Liver (tissue), 9 donors: ENCODE measurements around the gene TM9SF1. TPM values are rescaled to one million over a fixed set of nuclear protein-coding genes. Genes with fewer than 3 reads are reported as not detected.

Source experiments
- DNase-seq: peaks from one replicate; pipeline ENCODE4 v3.0.0-alpha.2; 2017; ENCODE audit warnings: low spot score
- H3K27ac ChIP-seq, 2 donors: one replicate each; pipeline ENCODE4 v1.7.0; 2013; ENCODE audit warnings: inconsistent platforms in 2 of 2, low read length in 2 of 2, control low read depth in 1 of 2, low read depth in 1 of 2, mild to moderate bottlenecking in 1 of 2
- H3K27me3 ChIP-seq, 4 donors: one replicate each; pipeline versions ENCODE4 v1.6.1 to v1.7.0; 2013; ENCODE audit warnings: low read length in 3 of 4, inconsistent platforms in 1 of 4, mild to moderate bottlenecking in 1 of 4, moderate library complexity in 1 of 4; ENCODE audit not compliant: control insufficient read depth in 4 of 4, insufficient read depth in 4 of 4
- H3K36me3 ChIP-seq, 4 donors: one replicate each; pipeline versions ENCODE4 v1.6.1 to v1.7.0; 2013; ENCODE audit warnings: low read length in 3 of 4, mild to moderate bottlenecking in 3 of 4, low read depth in 1 of 4, moderate library complexity in 1 of 4; ENCODE audit not compliant: control insufficient read depth in 4 of 4, insufficient read depth in 3 of 4
- H3K4me1 ChIP-seq, 4 donors: one replicate each; pipeline versions ENCODE4 v1.6.1 to v1.7.0; 2013; ENCODE audit warnings: low read length in 3 of 4, mild to moderate bottlenecking in 3 of 4, moderate library complexity in 1 of 4; ENCODE audit not compliant: control insufficient read depth in 4 of 4, insufficient read depth in 4 of 4
- H3K4me3 ChIP-seq, 3 donors: one replicate each; pipeline versions ENCODE4 v1.6.1 to v1.7.0; 2013; ENCODE audit warnings: low read length in 3 of 3, control low read depth in 1 of 3, low read depth in 1 of 3, mild to moderate bottlenecking in 1 of 3
- H3K9ac ChIP-seq, 2 donors: one replicate each; pipeline ENCODE4 v1.7.0; 2013; ENCODE audit warnings: low read length in 2 of 2, mild to moderate bottlenecking in 2 of 2, moderate library complexity in 2 of 2, control low read depth in 1 of 2, low read depth in 1 of 2
- H3K9me3 ChIP-seq, 4 donors: one replicate each; pipeline versions ENCODE4 v1.6.1 to v1.7.0; 2013; ENCODE audit warnings: low read length in 3 of 4; ENCODE audit not compliant: control insufficient read depth in 4 of 4
- EGR1 ChIP-seq, 2 donors: IDR thresholded peaks; 2 replicates each; pipeline ENCODE4 v1.6.1; 2016 to 2018; ENCODE audit warnings: antibody characterized with exemption in 2 of 2, low read depth in 2 of 2
- FOXA1 ChIP-seq: IDR thresholded peaks from 2 replicates; pipeline ENCODE4 v1.6.1; 2016; ENCODE audit warnings: antibody characterized with exemption
- FOXA2 ChIP-seq: IDR thresholded peaks from 2 replicates; pipeline ENCODE4 v1.6.1; 2016; ENCODE audit warnings: antibody characterized with exemption
- GABPA ChIP-seq, 2 donors: IDR thresholded peaks in 1 of 2; conservative IDR thresholded peaks in 1 of 2; 2 replicates each; pipeline ENCODE4 v1.6.1; 2016; ENCODE audit warnings: antibody characterized with exemption in 2 of 2, mild to moderate bottlenecking in 1 of 2, moderate library complexity in 1 of 2
- HNF4A ChIP-seq, 2 donors: conservative IDR thresholded peaks; 2 replicates each; pipeline ENCODE4 v1.6.1; 2016; ENCODE audit warnings: antibody characterized with exemption in 2 of 2, mild to moderate bottlenecking in 2 of 2
- HNF4G ChIP-seq: IDR thresholded peaks from 2 replicates; pipeline ENCODE4 v1.6.1; 2016; ENCODE audit warnings: antibody characterized with exemption
- JUND ChIP-seq, 2 donors: IDR thresholded peaks; 2 replicates each; pipeline ENCODE4 v1.6.1; 2016; ENCODE audit warnings: antibody characterized with exemption in 2 of 2
- NR2F2 ChIP-seq: IDR thresholded peaks from 2 replicates; pipeline ENCODE4 v1.6.1; 2016; ENCODE audit warnings: antibody characterized with exemption
- RAD21 ChIP-seq, 2 donors: IDR thresholded peaks; 2 replicates each; pipeline ENCODE4 v1.6.1; 2016; ENCODE audit warnings: antibody characterized with exemption in 2 of 2, mild to moderate bottlenecking in 2 of 2
- RXRA ChIP-seq, 2 donors: IDR thresholded peaks; 2 replicates each; pipeline ENCODE4 v1.6.1; 2017 to 2018; ENCODE audit warnings: antibody characterized with exemption in 2 of 2, mild to moderate bottlenecking in 1 of 2
- SP1 ChIP-seq: IDR thresholded peaks from 2 replicates; pipeline ENCODE4 v1.6.1; 2018; ENCODE audit warnings: antibody characterized with exemption, mild to moderate bottlenecking
- TAF1 ChIP-seq: conservative IDR thresholded peaks from 2 replicates; pipeline ENCODE4 v1.6.1; 2016; ENCODE audit warnings: antibody characterized with exemption, mild to moderate bottlenecking
- YY1 ChIP-seq: IDR thresholded peaks from 2 replicates; pipeline ENCODE4 v1.6.1; 2016; ENCODE audit warnings: antibody characterized with exemption, mild to moderate bottlenecking
- WGBS: extraction: QIAGEN DNeasy Blood & Tissue Kit; methylation state at CpG from one replicate; pipeline ENCODE4 v1.1.7; 2013; 5-methylcytosine and 5-hydroxymethylcytosine counted together
- polyA plus RNA-seq, 2 donors: library from polyadenylated mRNA; stranded (reverse) in 1 of 2; unstranded in 1 of 2; fragments of 200-250 nt in 1 of 2; fragments of >200 nt in 1 of 2; fragmentation: Nextera tagmentation in 1 of 2; extraction: Ambion mirVana in 1 of 2; gene quantifications; one replicate each; pipeline versions ENCODE4 v1.2.1 to v1.2.3, GENCODE V29; 2013 to 2015
- total RNA-seq, 2 donors: library from RNA; depleted of rRNA; stranded (reverse); fragments of >200 nt; gene quantifications; one replicate each; pipeline ENCODE4 v1.2.3, GENCODE V29; 2014
- TF ChIP-seq, protein P1 (sequence below): fragments of 150-350 bp; IDR thresholded peaks from 2 replicates; pipeline ENCODE4 v1.5.1; 2017; ENCODE audit warnings: improper control_type of control experiment, low read depth, low read length; ENCODE audit not compliant: missing input control
- TF ChIP-seq, protein P2 (sequence below): IDR thresholded peaks from 2 replicates; pipeline ENCODE4 v1.6.1; 2016; ENCODE audit warnings: antibody characterized with exemption
- TF ChIP-seq, protein P3 (sequence below): IDR thresholded peaks from 2 replicates; pipeline ENCODE4 v1.6.1; 2016; ENCODE audit warnings: antibody characterized with exemption, mild to moderate bottlenecking
- TF ChIP-seq, protein P4 (sequence below): IDR thresholded peaks from 2 replicates; pipeline ENCODE4 v1.6.1; 2016; ENCODE audit warnings: antibody characterized with exemption
- TF ChIP-seq, protein P5 (sequence below): IDR thresholded peaks from 2 replicates; pipeline ENCODE4 v1.6.1; 2016; ENCODE audit warnings: antibody characterized with exemption
- donor health status: healthy.
- donor health status: healthy.
- donor health status: healthy.
- donor health status: healthy.
- donor health status: healthy.

The TM9SF1 gene
- total and polyA plus RNA-seq, 4 donors, result 27.5 to 76.2 (median 38.5) TPM

DNA sequence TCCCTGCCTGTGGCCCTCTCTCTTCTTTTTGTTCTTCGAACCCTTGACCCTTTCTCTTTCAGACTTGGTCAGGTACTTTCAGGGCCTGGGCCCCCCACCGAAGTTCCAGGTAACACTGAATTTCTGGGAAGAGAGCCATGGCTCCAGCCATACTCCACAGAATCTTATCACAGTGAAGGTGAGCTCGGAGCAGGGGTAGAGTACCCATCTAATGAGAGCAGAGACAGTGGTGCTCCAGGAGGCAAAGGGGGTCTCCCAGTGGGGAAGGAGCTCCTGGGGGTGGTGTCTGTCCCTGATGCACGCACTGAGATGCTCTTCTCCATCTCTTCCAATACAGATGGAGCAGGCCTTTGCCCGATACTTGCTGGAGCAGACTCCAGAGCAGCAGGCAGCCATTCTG is 29.5 kb downstream of the TM9SF1 start:
- H3K4me3 ChIP-seq, result no peak overlapping the region
- no peak overlapping the region for H3K27ac ChIP-seq
- 93% methylated on average over 5 of the region's 5 CpGs for WGBS
- TF ChIP-seq FOXA2 (no peak), EGR1 (IDR thresholded peaks at IDR 0.05; ENCODE audit: low read depth in 2 of 2) (no peak), YY1 (no peak), GABPA (IDR thresholded peaks at IDR 0.05 in 1 of 2, conservative IDR thresholded peaks at IDR 0.05 in 1 of 2) (no peak)
- TF ChIP-seq, protein P1, sequence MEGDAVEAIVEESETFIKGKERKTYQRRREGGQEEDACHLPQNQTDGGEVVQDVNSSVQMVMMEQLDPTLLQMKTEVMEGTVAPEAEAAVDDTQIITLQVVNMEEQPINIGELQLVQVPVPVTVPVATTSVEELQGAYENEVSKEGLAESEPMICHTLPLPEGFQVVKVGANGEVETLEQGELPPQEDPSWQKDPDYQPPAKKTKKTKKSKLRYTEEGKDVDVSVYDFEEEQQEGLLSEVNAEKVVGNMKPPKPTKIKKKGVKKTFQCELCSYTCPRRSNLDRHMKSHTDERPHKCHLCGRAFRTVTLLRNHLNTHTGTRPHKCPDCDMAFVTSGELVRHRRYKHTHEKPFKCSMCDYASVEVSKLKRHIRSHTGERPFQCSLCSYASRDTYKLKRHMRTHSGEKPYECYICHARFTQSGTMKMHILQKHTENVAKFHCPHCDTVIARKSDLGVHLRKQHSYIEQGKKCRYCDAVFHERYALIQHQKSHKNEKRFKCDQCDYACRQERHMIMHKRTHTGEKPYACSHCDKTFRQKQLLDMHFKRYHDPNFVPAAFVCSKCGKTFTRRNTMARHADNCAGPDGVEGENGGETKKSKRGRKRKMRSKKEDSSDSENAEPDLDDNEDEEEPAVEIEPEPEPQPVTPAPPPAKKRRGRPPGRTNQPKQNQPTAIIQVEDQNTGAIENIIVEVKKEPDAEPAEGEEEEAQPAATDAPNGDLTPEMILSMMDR, result no peak
- H3K27me3 ChIP-seq, result no peaks in the 10 kb centered on the region
- DNase-seq, result no peak
- H3K9ac ChIP-seq, result no peak overlapping the region
- no peaks in the 10 kb centered on the region for H3K9me3 ChIP-seq
- H3K4me1 ChIP-seq, result peaks cover 2 to 22% (median 17%) of the 10 kb centered on the region in 4 donors
- peaks cover 20 to 55% (median 39%) of the 10 kb centered on the region in 4 donors for H3K36me3 ChIP-seq

DNA sequence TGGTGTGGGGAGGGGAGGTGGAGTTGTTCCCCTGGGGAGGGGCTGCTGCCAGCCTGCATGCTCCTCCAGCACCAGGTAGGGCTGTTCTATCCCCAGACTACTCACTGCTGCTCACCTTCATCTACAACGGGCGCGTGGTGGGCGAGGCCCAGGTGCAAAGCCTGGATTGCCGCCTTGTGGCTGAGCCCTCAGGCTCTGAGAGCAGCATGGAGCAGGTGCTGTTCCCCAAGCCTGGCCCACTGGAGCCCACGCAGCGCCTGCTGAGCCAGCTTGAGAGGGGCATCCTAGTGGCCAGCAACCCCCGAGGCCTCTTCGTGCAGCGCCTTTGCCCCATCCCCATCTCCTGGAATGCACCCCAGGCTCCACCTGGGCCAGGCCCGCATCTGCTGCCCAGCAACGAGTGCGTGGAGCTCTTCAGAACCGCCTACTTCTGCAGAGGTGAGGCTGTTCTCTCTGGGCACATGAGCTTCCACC is 30.7 kb downstream of the TM9SF1 start:
- H3K27ac ChIP-seq, result no peak overlapping the region
- 95% methylated on average over 14 of the region's 14 CpGs for WGBS
- H3K27me3 ChIP-seq, result no peaks in the 10 kb centered on the region
- peaks cover 8 to 34% (median 28%) of the 10 kb centered on the region in 4 donors for H3K4me1 ChIP-seq
- TF ChIP-seq EGR1 (IDR thresholded peaks at IDR 0.05; ENCODE audit: low read depth in 2 of 2) (no peak), TAF1 (no peak), FOXA2 (no peak), RAD21 (IDR thresholded peaks at IDR 0.05) (no peak), GABPA (IDR thresholded peaks at IDR 0.05 in 1 of 2, conservative IDR thresholded peaks at IDR 0.05 in 1 of 2) (no peak), YY1 (no peak), NR2F2 (no peak), JUND (IDR thresholded peaks at IDR 0.05) (no peak), FOXA1 (no peak), HNF4A (conservative IDR thresholded peaks at IDR 0.05) (no peak), RXRA (IDR thresholded peaks at IDR 0.05) (no peak), SP1 (no peak), HNF4G (no peak)
- TF ChIP-seq, protein P2, sequence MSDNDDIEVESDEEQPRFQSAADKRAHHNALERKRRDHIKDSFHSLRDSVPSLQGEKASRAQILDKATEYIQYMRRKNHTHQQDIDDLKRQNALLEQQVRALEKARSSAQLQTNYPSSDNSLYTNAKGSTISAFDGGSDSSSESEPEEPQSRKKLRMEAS, result no peak
- TF ChIP-seq, protein P3, sequence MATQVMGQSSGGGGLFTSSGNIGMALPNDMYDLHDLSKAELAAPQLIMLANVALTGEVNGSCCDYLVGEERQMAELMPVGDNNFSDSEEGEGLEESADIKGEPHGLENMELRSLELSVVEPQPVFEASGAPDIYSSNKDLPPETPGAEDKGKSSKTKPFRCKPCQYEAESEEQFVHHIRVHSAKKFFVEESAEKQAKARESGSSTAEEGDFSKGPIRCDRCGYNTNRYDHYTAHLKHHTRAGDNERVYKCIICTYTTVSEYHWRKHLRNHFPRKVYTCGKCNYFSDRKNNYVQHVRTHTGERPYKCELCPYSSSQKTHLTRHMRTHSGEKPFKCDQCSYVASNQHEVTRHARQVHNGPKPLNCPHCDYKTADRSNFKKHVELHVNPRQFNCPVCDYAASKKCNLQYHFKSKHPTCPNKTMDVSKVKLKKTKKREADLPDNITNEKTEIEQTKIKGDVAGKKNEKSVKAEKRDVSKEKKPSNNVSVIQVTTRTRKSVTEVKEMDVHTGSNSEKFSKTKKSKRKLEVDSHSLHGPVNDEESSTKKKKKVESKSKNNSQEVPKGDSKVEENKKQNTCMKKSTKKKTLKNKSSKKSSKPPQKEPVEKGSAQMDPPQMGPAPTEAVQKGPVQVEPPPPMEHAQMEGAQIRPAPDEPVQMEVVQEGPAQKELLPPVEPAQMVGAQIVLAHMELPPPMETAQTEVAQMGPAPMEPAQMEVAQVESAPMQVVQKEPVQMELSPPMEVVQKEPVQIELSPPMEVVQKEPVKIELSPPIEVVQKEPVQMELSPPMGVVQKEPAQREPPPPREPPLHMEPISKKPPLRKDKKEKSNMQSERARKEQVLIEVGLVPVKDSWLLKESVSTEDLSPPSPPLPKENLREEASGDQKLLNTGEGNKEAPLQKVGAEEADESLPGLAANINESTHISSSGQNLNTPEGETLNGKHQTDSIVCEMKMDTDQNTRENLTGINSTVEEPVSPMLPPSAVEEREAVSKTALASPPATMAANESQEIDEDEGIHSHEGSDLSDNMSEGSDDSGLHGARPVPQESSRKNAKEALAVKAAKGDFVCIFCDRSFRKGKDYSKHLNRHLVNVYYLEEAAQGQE, result no peak
- TF ChIP-seq, protein P4, sequence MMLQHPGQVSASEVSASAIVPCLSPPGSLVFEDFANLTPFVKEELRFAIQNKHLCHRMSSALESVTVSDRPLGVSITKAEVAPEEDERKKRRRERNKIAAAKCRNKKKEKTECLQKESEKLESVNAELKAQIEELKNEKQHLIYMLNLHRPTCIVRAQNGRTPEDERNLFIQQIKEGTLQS, result no peak
- TF ChIP-seq, protein P5, sequence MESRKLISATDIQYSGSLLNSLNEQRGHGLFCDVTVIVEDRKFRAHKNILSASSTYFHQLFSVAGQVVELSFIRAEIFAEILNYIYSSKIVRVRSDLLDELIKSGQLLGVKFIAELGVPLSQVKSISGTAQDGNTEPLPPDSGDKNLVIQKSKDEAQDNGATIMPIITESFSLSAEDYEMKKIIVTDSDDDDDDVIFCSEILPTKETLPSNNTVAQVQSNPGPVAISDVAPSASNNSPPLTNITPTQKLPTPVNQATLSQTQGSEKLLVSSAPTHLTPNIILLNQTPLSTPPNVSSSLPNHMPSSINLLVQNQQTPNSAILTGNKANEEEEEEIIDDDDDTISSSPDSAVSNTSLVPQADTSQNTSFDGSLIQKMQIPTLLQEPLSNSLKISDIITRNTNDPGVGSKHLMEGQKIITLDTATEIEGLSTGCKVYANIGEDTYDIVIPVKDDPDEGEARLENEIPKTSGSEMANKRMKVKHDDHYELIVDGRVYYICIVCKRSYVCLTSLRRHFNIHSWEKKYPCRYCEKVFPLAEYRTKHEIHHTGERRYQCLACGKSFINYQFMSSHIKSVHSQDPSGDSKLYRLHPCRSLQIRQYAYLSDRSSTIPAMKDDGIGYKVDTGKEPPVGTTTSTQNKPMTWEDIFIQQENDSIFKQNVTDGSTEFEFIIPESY, result no peak
- TF ChIP-seq, protein P1, result no peak
- no peak overlapping the region for H3K9ac ChIP-seq
- no peak overlapping the region for H3K4me3 ChIP-seq
- no peaks in the 10 kb centered on the region for H3K9me3 ChIP-seq
- DNase-seq, result no peak
- peaks cover 21 to 55% (median 39%) of the 10 kb centered on the region in 4 donors for H3K36me3 ChIP-seq
